Activated CD4-positive, CD25-positive, alpha-beta regulatory T cell (primary cell): ENCODE data around the gene LIPN.

ENCODE experiments used
- DNase-seq, 4 experiments: peaks; one replicate each; lab custom pipeline; 2025; lab: John Stamatoyannopoulos, UW

Gene LIPN

DNA sequence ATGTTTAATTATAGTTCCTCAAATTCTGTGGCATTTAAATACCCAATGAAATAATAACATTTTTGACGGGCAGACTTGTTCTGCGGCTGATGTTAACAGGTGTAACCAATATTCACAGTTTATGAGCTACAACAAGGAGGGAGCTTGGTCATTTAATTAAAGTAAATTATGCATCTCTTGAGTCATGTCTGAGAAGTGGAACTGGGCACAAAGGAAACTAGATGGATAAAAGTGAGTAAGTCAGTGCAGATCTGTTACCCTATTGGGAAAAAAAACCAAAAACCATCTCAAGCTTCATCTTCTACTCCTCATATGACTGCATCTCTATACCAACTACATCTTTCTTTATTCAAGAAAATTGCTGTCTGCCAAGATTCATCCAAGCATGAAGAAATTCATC is 67.9 kb downstream of the LIPN start:
- no peak for DNase-seq

DNA sequence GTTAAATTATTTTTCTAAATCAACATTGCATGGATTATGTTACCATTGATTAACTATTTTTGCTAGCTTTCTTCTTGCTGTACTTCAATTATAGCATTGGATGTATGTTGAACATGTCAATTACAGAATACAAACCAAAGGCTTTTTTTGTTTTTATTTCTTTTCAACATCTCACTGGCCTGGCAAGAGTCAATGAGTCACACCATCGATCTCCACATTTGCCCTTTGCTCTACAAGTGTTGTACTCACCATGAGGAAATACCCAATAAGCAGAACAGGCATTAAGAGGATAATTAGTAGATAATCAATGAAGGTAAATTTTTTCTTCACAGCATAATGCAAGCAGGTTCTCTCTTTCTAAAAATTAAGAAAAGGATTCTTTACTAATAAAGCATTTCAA is 68.5 kb downstream of the LIPN start:
- DNase-seq: no peak
